Measurements from ENCODE around the gene SGSM1. TPM values are rescaled to one million over a fixed set of nuclear protein-coding genes. Genes with fewer than 3 reads are reported as not detected.
"Not testable (repeated sequence)": the region's sequence is repeated elsewhere in the genome, so short reads cannot be mapped to it uniquely, and the experiment has no call there.

The SGSM1 gene
- total RNA-seq, 1 donor from 2014 or later, result 8.6 TPM

- FAIRE-seq, result no peak
- DNase-seq (ENCODE audit: low spot score in 2 of 2), result no peak
Observed at GRCh38 chr22:24834845-24835570, 29.0 kb downstream of the SGSM1 start.

GRCh38 chr22:24836282-24836681 is 30.3 kb downstream of the SGSM1 start:
- no peak for DNase-seq (ENCODE audit: low spot score in 2 of 2)

DNA sequence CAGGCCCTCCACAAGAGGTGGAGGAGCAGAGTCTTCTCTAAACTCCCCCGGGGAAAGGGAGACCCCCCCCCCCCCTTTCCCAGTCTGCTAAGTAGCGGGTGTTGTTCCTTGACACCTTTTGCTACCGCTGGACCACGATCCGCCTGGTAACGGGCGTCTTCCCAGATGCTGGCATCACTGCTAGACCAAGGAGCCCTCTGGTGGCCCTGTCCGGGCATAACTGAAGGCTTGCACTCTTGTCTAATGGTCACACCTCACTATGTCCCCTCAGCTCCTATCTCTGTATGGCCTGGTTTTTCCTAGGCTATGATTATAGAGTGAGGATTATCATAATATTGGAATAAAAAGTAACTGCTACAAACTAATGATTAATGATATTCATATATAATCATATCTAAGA is 31.5 kb downstream of the SGSM1 start:
- not testable (repeated sequence) for DNase-seq (ENCODE audit: low spot score in 2 of 2); FAIRE-seq

More at GRCh38 chr22:24836282-24836681, 30.3 kb downstream of the SGSM1 start:
- FAIRE-seq, result no peak

DNA sequence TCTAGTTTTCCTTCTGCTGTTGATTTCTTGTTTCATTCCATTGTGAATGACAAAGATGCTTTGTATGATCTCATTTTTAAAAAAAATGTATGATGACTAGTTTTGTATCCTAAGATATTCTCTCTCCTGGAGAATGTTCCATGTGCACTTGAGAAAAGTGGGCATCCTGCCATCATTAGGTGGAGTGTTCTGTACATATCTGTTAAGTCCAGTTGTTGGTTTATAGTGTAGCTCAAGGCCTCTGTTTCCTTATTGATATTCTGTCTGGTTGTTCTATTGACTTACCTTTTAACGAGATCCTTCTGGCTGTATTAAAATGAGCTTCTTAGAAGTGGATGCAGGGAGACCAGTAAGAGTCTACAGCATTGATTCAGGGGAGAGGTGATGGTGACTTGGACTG is 35.2 kb downstream of the SGSM1 start:
- no peak for FAIRE-seq

DNA sequence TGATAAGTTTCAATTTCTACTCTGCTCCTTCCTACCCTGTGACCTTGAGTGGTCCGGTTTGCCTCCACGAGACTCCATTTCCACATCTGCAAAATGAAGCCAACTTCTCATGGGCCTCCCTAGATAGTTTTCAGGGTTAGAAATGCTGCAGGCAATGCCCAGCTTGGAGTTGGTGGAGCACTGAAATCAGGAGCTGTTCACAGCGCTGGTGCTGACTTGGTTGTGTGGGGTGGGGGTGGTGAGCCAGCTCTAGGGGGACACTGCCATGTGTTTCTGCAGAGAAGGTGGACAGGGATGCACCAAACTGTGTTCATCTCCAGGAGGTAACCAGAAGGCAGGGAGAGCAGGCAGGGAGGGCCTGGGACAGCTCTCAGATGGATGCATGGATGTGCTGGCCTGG is 37.0 kb downstream of the SGSM1 start:
- FAIRE-seq, result no peak
- no peak for DNase-seq (ENCODE audit: low spot score in 2 of 2)

More for the DNA sequence above, 35.2 kb downstream of the SGSM1 start:
- no peak for DNase-seq (ENCODE audit: low spot score in 2 of 2)

- DNase-seq (ENCODE audit: low spot score in 2 of 2), result no peak
- FAIRE-seq, result no peak
Observed at GRCh38 chr22:24845041-24845898, 39.3 kb downstream of the SGSM1 start.

- FAIRE-seq, result no peak
- DNase-seq (ENCODE audit: low spot score in 2 of 2), result no peak
Observed at GRCh38 chr22:24847490-24847889, 41.5 kb downstream of the SGSM1 start.

DNA sequence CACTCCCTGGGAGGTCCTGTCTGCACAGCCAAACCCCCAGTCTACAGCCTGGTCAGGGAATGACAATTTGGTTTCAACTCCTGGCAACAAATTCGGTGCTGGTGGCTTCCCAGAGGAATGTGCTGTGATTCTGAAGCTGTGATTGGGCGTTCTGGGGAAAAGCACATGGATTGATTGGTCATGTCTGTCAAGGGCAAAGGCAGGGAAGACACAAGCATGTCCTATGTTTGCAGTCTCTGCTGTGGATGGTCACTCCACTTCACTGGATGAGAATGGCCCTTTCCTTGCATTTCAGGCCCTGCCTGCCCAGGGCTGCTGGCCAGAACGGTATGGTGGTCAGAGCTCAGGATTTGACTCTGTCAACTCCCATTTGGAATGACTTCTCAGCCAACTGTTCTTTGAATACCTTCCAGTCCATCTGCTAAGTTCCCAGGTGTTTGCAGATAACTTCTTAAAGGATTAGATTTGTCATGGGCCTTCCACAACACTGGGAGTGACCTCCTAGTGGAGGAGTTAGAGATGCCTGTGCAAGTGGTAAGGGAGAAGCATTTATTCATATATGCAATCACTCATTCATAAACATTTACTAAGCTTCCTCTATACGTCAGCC is 42.7 kb downstream of the SGSM1 start:
- FAIRE-seq (no peak), DNase-seq (ENCODE audit: low spot score in 2 of 2) (no peak)

- no peak for DNase-seq (ENCODE audit: low spot score in 2 of 2)
- FAIRE-seq, result no peak
Observed at GRCh38 chr22:24855794-24856193, 49.8 kb downstream of the SGSM1 start.

DNA sequence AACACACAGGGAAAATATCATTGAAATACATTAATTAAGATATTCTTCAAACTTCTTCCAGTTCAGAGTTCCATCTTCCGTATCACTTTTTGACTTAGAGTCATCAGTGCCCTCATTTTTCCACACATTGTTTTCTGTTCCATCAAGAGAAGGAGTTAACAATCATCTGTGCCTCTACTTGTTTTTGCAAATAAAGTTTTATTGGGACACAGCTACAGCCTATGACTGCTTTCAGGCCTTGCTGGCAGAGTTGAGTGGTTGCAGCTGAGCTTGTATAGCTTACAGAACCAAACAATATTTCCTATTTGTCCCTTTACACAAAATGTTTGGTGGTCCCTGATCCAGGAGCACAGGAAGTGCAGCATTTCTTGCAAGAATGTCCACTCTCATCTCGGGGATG is 51.6 kb downstream of the SGSM1 start:
- DNase-seq (ENCODE audit: low spot score in 2 of 2), result no peak
- no peak for FAIRE-seq

GRCh38 chr22:24859587-24859986 is 53.6 kb downstream of the SGSM1 start:
- no peak for DNase-seq (ENCODE audit: low spot score in 2 of 2)
- FAIRE-seq, result no peak

- FAIRE-seq (no peak), DNase-seq (ENCODE audit: low spot score in 2 of 2) (no peak)
Observed at GRCh38 chr22:24865508-24865907, 59.5 kb downstream of the SGSM1 start.

DNA sequence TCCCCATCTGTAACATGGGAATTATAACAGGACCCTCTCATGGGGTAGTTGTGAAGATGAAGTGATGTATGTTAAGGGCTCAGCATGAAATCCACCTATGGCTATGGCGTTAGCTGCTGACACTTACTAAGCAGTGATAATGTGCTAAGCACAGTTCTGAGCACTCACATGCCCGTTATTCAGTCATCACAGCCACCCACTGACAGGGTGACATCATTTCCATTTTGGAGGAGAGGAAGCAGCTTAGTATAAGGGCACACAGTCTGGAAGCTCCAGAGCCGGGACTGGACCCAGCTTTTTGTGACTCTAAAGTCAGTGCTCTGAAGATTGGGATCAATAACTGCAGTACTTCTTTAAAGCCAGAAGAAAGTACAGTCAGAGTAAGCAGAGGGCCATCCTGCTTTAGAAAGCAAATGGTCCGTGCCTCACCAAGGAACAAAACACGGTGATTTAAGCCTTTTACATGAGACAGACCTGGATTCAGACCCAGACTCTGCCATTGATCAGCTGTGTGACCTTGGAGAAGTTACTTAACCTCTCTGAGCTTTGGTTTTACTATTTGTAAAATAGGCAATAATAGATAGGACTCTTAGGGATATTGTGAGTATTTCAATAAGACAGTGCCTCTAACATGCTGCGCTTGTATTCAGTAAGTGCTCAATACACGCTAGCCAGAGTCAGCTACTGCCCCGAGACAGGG is 61.5 kb downstream of the SGSM1 start:
- FAIRE-seq (no peak), DNase-seq (ENCODE audit: low spot score in 2 of 2) (peak in 1 of 2 donors; percentile 23)

DNA sequence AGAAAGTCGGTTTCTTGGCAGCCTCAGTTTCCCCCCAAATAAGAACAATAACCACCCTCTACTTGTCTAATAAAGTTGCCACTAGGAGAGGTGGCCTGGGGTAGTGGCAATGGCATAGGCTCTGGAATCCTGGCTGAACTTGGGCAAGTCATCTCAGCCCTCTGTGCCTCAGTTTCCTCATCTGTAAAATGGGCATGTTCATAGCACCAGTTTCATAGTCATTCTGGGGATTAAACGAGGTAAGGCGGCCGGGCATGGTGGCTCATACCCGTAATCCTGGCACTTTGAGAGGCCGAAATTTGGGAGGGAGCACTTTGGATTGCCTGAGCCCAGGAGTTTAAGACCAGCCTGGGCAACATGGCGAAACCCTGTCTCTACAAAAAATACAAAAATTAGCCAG is 63.0 kb downstream of the SGSM1 start:
- no peak for FAIRE-seq
- no peak for DNase-seq (ENCODE audit: low spot score in 2 of 2)

GRCh38 chr22:24871611-24872205 is 65.7 kb downstream of the SGSM1 start:
- FAIRE-seq, result no peak
- no peak for DNase-seq (ENCODE audit: low spot score in 2 of 2)

DNA sequence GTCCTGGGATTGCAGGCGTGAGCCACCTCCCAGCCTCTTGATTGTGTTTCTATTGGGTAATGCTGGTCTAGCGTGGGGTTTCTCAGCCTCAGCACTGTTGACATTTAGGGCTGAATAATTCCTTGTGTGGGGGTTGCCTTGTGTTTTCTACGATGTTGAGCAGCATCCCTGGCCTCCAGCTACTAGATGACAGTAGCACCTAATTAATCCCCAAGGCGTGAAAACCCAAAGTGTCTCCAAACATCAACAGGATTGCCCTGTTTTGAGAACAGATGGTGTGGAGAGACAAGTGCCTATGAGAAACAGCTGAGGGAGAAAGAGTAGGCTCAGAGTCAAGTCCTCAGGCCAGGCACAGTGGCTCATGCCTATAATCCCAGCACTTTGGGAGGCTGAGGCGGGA is 67.2 kb downstream of the SGSM1 start:
- FAIRE-seq, result no peak
- no peak for DNase-seq (ENCODE audit: low spot score in 2 of 2)

GRCh38 chr22:24875862-24876506 is 70.0 kb downstream of the SGSM1 start:
- FAIRE-seq (no peak), DNase-seq (ENCODE audit: low spot score in 2 of 2) (no peak)

GRCh38 chr22:24876700-24877099 is 70.7 kb downstream of the SGSM1 start:
- no peak for FAIRE-seq

DNA sequence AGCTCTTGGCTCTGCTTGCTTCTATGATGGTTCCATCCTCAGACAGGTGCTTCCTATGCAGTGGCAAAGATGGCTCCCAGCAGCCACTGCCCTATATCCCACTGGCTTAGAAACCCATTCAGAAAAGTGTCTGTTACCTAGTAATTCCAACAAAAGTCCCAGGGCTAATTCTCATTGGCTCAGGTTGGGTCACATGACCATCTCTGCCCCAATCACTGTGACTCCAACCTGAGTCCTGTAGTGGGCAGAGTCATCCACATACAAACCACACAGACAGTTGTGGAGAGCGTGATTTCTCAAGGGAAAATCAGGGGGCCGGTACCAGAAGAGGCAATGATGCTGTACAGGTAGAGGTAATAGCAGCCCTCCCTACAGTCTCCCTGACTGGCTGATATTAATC is 73.0 kb downstream of the SGSM1 start:
- DNase-seq (ENCODE audit: low spot score in 2 of 2) (no peak), FAIRE-seq (no peak)

More at GRCh38 chr22:24876700-24877099, 70.7 kb downstream of the SGSM1 start:
- DNase-seq (ENCODE audit: low spot score in 2 of 2), result no peak

DNA sequence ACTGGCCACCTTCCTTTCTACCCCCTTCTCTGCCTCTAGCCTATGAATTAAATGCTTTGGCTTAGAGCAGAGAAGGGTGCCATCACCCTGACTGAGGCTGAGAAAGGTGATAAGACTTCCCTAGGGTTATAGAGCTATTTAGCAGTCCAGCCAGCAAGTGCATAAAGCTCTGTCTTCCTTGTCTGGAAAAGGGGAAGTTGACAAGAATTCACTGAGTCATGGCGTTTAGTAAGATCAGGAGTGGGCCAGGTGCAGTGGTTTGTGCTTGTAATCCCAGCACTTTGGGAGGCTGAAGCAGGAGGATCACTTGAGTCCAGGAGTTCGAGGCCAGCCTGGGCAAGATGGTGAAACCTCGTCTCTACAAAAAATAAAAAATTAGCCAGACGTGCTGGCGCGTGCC is 77.4 kb downstream of the SGSM1 start:
- DNase-seq (ENCODE audit: low spot score in 2 of 2) (no peak), FAIRE-seq (no peak)
